ENCODE results near the gene OR2T34. TPM values are rescaled to one million over a fixed set of nuclear protein-coding genes. Genes with fewer than 3 reads are reported as not detected.

The OR2T34 gene
- total RNA-seq: not detected

DNA sequence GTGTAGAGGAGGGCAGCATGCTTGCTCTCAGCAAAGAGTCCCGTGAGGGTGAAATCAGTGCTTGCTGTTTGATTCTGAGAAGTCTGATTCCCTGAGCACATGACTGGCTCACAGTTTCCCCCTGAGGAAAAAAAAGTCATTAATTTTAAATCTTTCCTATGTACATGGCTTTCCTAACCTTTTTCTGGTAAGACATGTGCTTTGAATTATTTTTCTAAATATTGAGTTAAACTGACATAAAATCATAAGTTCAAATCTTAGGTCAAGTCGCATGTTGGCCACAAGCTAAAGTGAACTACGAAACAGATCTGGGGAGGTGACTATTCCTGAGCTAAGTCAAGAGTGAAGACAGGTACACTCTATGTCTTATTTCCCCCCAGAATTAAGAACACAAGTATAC, at the start of gene OR2T34:
Gene OR2T34 (minus strand): TSS at position 101 of the 400 bp plus-strand sequence. CDS start 0 bp downstream, at position 101.

DNA sequence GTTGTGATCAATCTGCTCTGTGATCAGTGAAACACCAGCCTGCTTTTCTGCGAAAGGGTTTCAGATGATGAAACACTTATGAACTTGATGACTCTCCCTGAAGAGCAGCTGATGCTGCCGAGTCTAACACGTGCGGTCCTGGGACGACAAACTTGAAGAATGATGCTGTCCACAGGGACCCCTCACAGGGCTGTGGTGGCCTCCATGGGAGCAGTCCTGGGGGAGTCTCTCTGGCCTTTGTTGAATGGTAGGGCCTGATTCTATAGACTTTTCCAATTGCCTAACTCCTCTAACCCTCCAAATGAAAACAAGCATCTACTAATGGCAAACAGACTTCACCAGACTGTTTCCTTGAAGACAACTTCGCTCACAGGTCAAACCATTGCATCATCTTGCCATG, 23.0 kb upstream of the OR2T34 start, which contains the start of gene OR2T10:
Gene OR2T10 (minus strand): TSS at position 112 of the 400 bp plus-strand sequence. CDS start 3,932 bp downstream, outside the sequence.

GRCh38 chr1:248562672-248563071, 11.9 kb downstream of the OR2T34 start, which contains the start of gene OR2T29:
Gene OR2T29, minus strand, starts transcription at chr1:248562772. Its CDS starts 3,281 bp downstream, at chr1:248559491.

Small RNAs within 50 kb of the gene (small RNA-seq; reads per million reads assigned to genes)
- 0 reads per million in 2 donors for gene RF00019

Other genes with a start within 250 kb of the OR2T34 start
- gene OR14C36, start 226.0 kb downstream of the OR2T34 start, total RNA-seq: under 1 TPM in 1 of 2 donors, not detected in 1; 0.34 TPM
- gene OR2T4, start 213.1 kb downstream of the OR2T34 start, total RNA-seq: not detected
- not detected for gene OR2T6, start 199.0 kb downstream of the OR2T34 start, total RNA-seq
- gene OR2T1, start 171.7 kb downstream of the OR2T34 start, total RNA-seq: not detected
- not detected for gene OR2T2, start 129.1 kb downstream of the OR2T34 start, total RNA-seq
- not detected for gene OR2T3, start 101.4 kb downstream of the OR2T34 start, total RNA-seq
- gene OR2T5, start 86.2 kb downstream of the OR2T34 start, total RNA-seq: not detected
- gene OR2G6, start 66.7 kb downstream of the OR2T34 start, total RNA-seq: not detected
- not detected for gene OR2T29, start 12.0 kb downstream of the OR2T34 start, total RNA-seq
- not detected for gene OR2T10, start 22.9 kb upstream of the OR2T34 start, total RNA-seq
- not detected for gene OR2T11, start 60.3 kb upstream of the OR2T34 start, total RNA-seq
- gene OR2T35, start 70.5 kb upstream of the OR2T34 start, total RNA-seq: not detected
- gene OR2T27, start 80.8 kb upstream of the OR2T34 start, total RNA-seq: not detected
- not detected for gene OR14I1, start 128.0 kb upstream of the OR2T34 start, total RNA-seq
- gene LYPD8, start 181.0 kb upstream of the OR2T34 start, total RNA-seq: under 1 TPM; 0.33 to 0.34 TPM